ENCODE measurements around the gene BMP6.

Gene BMP6

GRCh38 chr6:7905416-7905815, 179.5 kb downstream of the BMP6 start:
- DNase-seq (ENCODE audit: low spot score) = no peak

- no peak for DNase-seq (ENCODE audit: low spot score)
These were observed 180.8 kb downstream of the BMP6 start for GRCh38 chr6:7906741-7907140.

GRCh38 chr6:7907159-7907558, 181.3 kb downstream of the BMP6 start:
- DNase-seq (ENCODE audit: low spot score) = no peak

GRCh38 chr6:7909323-7910276, 183.7 kb downstream of the BMP6 start:
- DNase-seq (ENCODE audit: low spot score) = peak; percentile 17

GRCh38 chr6:7910298-7910653, 184.4 kb downstream of the BMP6 start:
- DNase-seq (ENCODE audit: low spot score) = no peak

- peak; percentile 58 for DNase-seq (ENCODE audit: low spot score)
These were observed 184.9 kb downstream of the BMP6 start, which contains the start of gene TXNDC5 for GRCh38 chr6:7910654-7911344. Gene TXNDC5 (minus strand): TSS chr6:7910788. CDS start chr6:7910776, 12 bp downstream.

- no peak for DNase-seq (ENCODE audit: low spot score)
These were observed 185.4 kb downstream of the BMP6 start for GRCh38 chr6:7911345-7911725.

- DNase-seq (ENCODE audit: low spot score) = no peak
These were observed 186.1 kb downstream of the BMP6 start for GRCh38 chr6:7912024-7912423.

- DNase-seq (ENCODE audit: low spot score) = no peak
These were observed 187.0 kb downstream of the BMP6 start for GRCh38 chr6:7912736-7913517.

GRCh38 chr6:7914311-7914710, 188.4 kb downstream of the BMP6 start:
- no peak for DNase-seq (ENCODE audit: low spot score)

- no peak for DNase-seq (ENCODE audit: low spot score)
These were observed 189.3 kb downstream of the BMP6 start for GRCh38 chr6:7914991-7915789.

- DNase-seq (ENCODE audit: low spot score) = no peak
These were observed 191.1 kb downstream of the BMP6 start for GRCh38 chr6:7916959-7917358.

- no peak for DNase-seq (ENCODE audit: low spot score)
These were observed 191.8 kb downstream of the BMP6 start for GRCh38 chr6:7917729-7918128.

- DNase-seq (ENCODE audit: low spot score) = no peak
These were observed 192.5 kb downstream of the BMP6 start for GRCh38 chr6:7918403-7918802.

- no peak for DNase-seq (ENCODE audit: low spot score)
These were observed 194.0 kb downstream of the BMP6 start for GRCh38 chr6:7919871-7920270.

- no peak for DNase-seq (ENCODE audit: low spot score)
These were observed 194.5 kb downstream of the BMP6 start for GRCh38 chr6:7920425-7920824.

GRCh38 chr6:7921046-7921445, 195.1 kb downstream of the BMP6 start:
- DNase-seq (ENCODE audit: low spot score) = no peak

- DNase-seq (ENCODE audit: low spot score) = no peak
These were observed 195.8 kb downstream of the BMP6 start for GRCh38 chr6:7921632-7922092.

- DNase-seq (ENCODE audit: low spot score) = no peak
These were observed 196.7 kb downstream of the BMP6 start for GRCh38 chr6:7922596-7922995.

- DNase-seq (ENCODE audit: low spot score) = no peak
These were observed 199.0 kb downstream of the BMP6 start for GRCh38 chr6:7924867-7925266.
